HG03066 (cell line): ENCODE data around the gene RASSF5.
"Not testable (repeated sequence)": the region's sequence is repeated elsewhere in the genome, so short reads cannot be mapped to it uniquely, and the experiment has no call there.

Source experiments
- ATAC-seq: cut with Tn5 transposase; IDR thresholded peaks from one replicate; pipeline ENCODE4 v1.9.1; 2021; ENCODE audit warnings: low read depth; ENCODE audit not compliant: unreplicated experiment

RASSF5 gene

GRCh38 chr1:206476058-206476457 is 31.3 kb upstream of the RASSF5 start:
- no peak for ATAC-seq

- no peak for ATAC-seq
Measured at GRCh38 chr1:206476591-206476990, 30.7 kb upstream of the RASSF5 start.

GRCh38 chr1:206477110-206477509 is 30.2 kb upstream of the RASSF5 start:
- ATAC-seq, result no peak

GRCh38 chr1:206477581-206478380 is 29.6 kb upstream of the RASSF5 start:
- no peak for ATAC-seq

- no peak for ATAC-seq
Measured at GRCh38 chr1:206478746-206479145, 28.6 kb upstream of the RASSF5 start.

- no peak for ATAC-seq
Measured at GRCh38 chr1:206479183-206480125, 27.9 kb upstream of the RASSF5 start.

- no peak for ATAC-seq
Measured at GRCh38 chr1:206480211-206480610, 27.1 kb upstream of the RASSF5 start.

GRCh38 chr1:206482611-206483010 is 24.7 kb upstream of the RASSF5 start:
- no peak for ATAC-seq

GRCh38 chr1:206483864-206484263 is 23.5 kb upstream of the RASSF5 start:
- not testable (repeated sequence) for ATAC-seq

- ATAC-seq, result no peak
Measured at GRCh38 chr1:206484901-206485300, 22.4 kb upstream of the RASSF5 start.

- ATAC-seq, result no peak
Measured at GRCh38 chr1:206486995-206487788, 20.1 kb upstream of the RASSF5 start.

GRCh38 chr1:206487970-206488369 is 19.4 kb upstream of the RASSF5 start:
- ATAC-seq, result no peak

GRCh38 chr1:206488466-206488865 is 18.9 kb upstream of the RASSF5 start:
- ATAC-seq, result no peak

GRCh38 chr1:206489980-206490770 is 17.2 kb upstream of the RASSF5 start:
- ATAC-seq, result no peak

GRCh38 chr1:206490771-206491405 is 16.4 kb upstream of the RASSF5 start:
- no peak for ATAC-seq

GRCh38 chr1:206491616-206492015 is 15.7 kb upstream of the RASSF5 start:
- ATAC-seq, result no peak

- no peak for ATAC-seq
Measured at GRCh38 chr1:206492589-206492988, 14.7 kb upstream of the RASSF5 start.

GRCh38 chr1:206493279-206493678 is 14.1 kb upstream of the RASSF5 start:
- ATAC-seq, result no peak

GRCh38 chr1:206495011-206495461 is 12.3 kb upstream of the RASSF5 start:
- no peak for ATAC-seq
